ENCODE results near the gene SURF2.

- TF ChIP-seq CTCF (IDR thresholded peaks at IDR 0.05; ENCODE audit: insufficient read depth, low read depth, low read length): no peak
- TF ChIP-seq EZH2 (IDR thresholded peaks at IDR 0.05; ENCODE audit: insufficient read depth, low read length): no peak
These were observed 13.1 kb downstream of the SURF2 start for GRCh38 chr9:133369422-133369821.
